Measurements from ENCODE around the gene HRG. TPM values are rescaled to one million over a fixed set of nuclear protein-coding genes. Genes with fewer than 3 reads are reported as not detected.

Gene HRG
- total RNA-seq, 2 experiments from 2014 or later, result not detected

DNA sequence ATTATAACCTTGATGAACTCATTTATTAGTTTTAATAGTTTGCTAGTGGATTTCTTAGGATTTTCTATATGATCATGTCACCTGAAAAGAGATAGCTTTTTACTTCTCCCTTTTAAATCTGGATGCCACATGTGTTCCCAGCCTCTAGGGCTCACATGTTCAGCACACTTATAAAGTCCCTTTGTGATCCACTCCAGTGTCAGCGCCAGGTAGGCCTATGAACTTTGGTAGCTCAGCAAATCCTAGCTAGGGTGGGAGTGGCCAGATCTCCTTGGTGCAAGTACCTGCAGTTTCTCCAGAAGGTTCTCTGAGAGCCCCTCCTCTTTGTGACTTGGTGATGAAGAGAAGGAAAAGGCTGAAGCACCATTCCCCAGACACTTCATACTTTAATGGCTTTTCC lies 17.0 kb upstream of the HRG start:
- no peaks in the 10 kb centered on the region for H3K79me2 ChIP-seq (ENCODE audit: insufficient read depth, low read depth, low read length)
- POLR2A ChIA-PET, result interaction anchor here (0.6 to 0.9 kb wide), 2 partner anchors 17 to 19 kb away, joined by 3 read pairs; no protein-coding TSS in a partner anchor
- no peaks in the 10 kb centered on the region for H3K36me3 ChIP-seq (ENCODE audit: insufficient read depth, low read length)
- H3K27ac ChIP-seq (ENCODE audit: low read depth, low read length, poor library complexity, severe bottlenecking), result no peak overlapping the region
- no peak for DNase-seq (ENCODE audit: low spot score)
- peak overlapping the region; percentile 23; the same call in 1 of the 2 replicates for H2AFZ ChIP-seq (ENCODE audit: low read length)
- no peaks in the 10 kb centered on the region for H3K9me2 ChIP-seq (ENCODE audit: insufficient read depth, low read length)
- no peaks in the 10 kb centered on the region for H3K9me3 ChIP-seq (ENCODE audit: low read length)
- intact Hi-C loops (cut with micrococcal nuclease; ENCODE audit: unreplicated experiment), result no loop called here
- TF ChIP-seq, protein P1, sequence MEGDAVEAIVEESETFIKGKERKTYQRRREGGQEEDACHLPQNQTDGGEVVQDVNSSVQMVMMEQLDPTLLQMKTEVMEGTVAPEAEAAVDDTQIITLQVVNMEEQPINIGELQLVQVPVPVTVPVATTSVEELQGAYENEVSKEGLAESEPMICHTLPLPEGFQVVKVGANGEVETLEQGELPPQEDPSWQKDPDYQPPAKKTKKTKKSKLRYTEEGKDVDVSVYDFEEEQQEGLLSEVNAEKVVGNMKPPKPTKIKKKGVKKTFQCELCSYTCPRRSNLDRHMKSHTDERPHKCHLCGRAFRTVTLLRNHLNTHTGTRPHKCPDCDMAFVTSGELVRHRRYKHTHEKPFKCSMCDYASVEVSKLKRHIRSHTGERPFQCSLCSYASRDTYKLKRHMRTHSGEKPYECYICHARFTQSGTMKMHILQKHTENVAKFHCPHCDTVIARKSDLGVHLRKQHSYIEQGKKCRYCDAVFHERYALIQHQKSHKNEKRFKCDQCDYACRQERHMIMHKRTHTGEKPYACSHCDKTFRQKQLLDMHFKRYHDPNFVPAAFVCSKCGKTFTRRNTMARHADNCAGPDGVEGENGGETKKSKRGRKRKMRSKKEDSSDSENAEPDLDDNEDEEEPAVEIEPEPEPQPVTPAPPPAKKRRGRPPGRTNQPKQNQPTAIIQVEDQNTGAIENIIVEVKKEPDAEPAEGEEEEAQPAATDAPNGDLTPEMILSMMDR (conservative IDR thresholded peaks at IDR 0.05; ENCODE audit: low read length), result no peak
- TF ChIP-seq EZH2phosphoT487 (IDR thresholded peaks at IDR 0.05; ENCODE audit: borderline replicate concordance, low read depth, low read length), result no peak
- H3K4me2 ChIP-seq (ENCODE audit: low read length), result no peak overlapping the region
- CTCF ChIA-PET (ENCODE audit: unreplicated experiment), result interaction anchor here (1.0 kb wide), 1 partner anchor 34 kb away, joined by 3 read pairs; no protein-coding TSS in a partner anchor
- H3K4me1 ChIP-seq (ENCODE audit: insufficient read depth, low read length, poor library complexity, severe bottlenecking), result peaks cover 25% of the 10 kb centered on the region
- H3K4me3 ChIP-seq (ENCODE audit: low read depth, low read length, poor library complexity, severe bottlenecking), result no peak overlapping the region
- H4K20me1 ChIP-seq (ENCODE audit: insufficient read depth, low read length), result no peaks in the 10 kb centered on the region
- BruUV-seq (replicated peaks), result no TSS peak

DNA sequence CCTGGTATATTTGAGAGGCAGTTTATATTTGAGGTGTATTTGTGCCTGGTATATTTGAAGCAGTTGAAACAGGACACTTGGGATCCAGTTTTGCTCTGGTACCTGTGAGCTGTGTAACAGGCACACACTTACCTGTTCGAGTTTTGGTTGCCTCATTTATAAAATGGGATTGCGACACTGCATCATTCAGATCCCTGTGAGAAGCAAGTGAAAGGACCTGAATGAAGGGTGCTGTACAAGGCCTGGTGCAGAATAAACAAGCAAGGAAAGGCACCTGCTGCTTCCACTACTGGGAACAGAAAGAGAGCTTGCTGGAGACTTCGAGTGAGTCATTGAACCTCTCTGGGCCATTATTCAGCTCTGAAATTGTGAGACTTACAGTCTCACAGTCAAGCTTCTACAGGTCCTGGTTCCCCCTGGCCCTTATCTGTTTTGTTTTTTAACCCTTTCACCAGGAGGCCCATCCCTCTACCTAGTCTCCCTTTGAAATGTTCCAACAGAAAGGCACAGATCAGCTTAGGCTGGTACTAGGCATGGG lies 14.1 kb upstream of the HRG start:
- Histone ChIP-seq H3K79me2 (ENCODE audit: insufficient read depth, low read depth, low read length) (no peaks in the 10 kb centered on the region), H3K9me3 (ENCODE audit: low read length) (no peaks in the 10 kb centered on the region; the same call in 1 of the 2 replicates), H3K36me3 (ENCODE audit: insufficient read depth, low read length) (no peaks in the 10 kb centered on the region), H4K20me1 (ENCODE audit: insufficient read depth, low read length) (no peaks in the 10 kb centered on the region), H3K9me2 (ENCODE audit: insufficient read depth, low read length) (no peaks in the 10 kb centered on the region), H3K27ac (ENCODE audit: low read depth, low read length, poor library complexity, severe bottlenecking) (no peak overlapping the region), H3K4me2 (ENCODE audit: low read length) (peak overlapping the region; percentile 86; the same call in 1 of the 2 replicates), H3K4me3 (ENCODE audit: low read depth, low read length, poor library complexity, severe bottlenecking) (no peak overlapping the region), H2AFZ (ENCODE audit: low read length) (no peak overlapping the region; the same call in 1 of the 2 replicates), H3K4me1 (ENCODE audit: insufficient read depth, low read length, poor library complexity, severe bottlenecking) (peaks cover 42% of the 10 kb centered on the region)
- ChIA-PET CTCF (ENCODE audit: unreplicated experiment) (no interaction called here), POLR2A (interaction anchor here (0.6 to 0.7 kb wide), 2 partner anchors 385 to 1561 kb away, joined by 3 to 4 read pairs; no protein-coding TSS in a partner anchor)
- DNase-seq (ENCODE audit: low spot score), result no peak
- BruUV-seq (replicated peaks), result no TSS peak
- no peak for TF ChIP-seq EZH2phosphoT487 (IDR thresholded peaks at IDR 0.05; ENCODE audit: borderline replicate concordance, low read depth, low read length)
- TF ChIP-seq, protein P1 (conservative IDR thresholded peaks at IDR 0.05; ENCODE audit: low read length), result no peak
- intact Hi-C loops (cut with micrococcal nuclease; ENCODE audit: unreplicated experiment), result no loop called here

DNA sequence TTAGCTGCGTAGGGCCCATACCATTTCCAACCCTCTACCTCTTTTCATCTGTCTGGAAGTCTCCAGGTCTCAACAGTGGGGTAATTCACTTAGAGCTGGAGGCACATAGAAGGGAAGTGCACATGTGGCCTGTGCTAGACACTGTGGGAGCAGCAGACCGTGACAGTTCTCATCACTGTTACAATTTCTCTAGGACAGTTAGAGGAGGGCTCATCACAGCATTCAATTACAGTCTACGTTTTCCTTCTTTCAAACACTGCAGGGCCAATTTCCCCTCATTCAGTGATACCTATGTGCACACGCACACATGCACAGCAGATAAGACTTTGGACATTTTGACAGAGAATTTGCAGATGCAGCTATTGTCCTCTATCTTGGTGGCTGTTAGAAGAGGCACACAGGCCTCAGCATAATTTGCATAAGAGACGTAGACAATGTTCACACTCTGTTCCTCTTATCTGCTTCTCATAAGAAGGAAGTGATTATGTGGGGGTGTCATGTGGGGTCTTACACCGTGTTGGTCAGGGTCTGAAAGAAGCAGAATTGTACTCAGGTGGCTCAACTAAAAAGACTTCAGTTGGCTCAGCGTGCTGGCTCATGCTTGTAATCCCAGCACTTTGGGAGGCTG lies 12.6 kb upstream of the HRG start:
- peak overlapping the region; percentile 36 for H3K4me3 ChIP-seq (ENCODE audit: low read depth, low read length, poor library complexity, severe bottlenecking)
- TF ChIP-seq, protein P1 (conservative IDR thresholded peaks at IDR 0.05; ENCODE audit: low read length), result no peak
- TF ChIP-seq EZH2phosphoT487 (IDR thresholded peaks at IDR 0.05; ENCODE audit: borderline replicate concordance, low read depth, low read length), result no peak
- no peaks in the 10 kb centered on the region for H3K9me2 ChIP-seq (ENCODE audit: insufficient read depth, low read length)
- ChIA-PET POLR2A (interaction anchor here (0.6 to 1.7 kb wide), 8 partner anchors 9 to 377 kb away, joined by 3 to 6 read pairs (median 4); no protein-coding TSS in a partner anchor), CTCF (ENCODE audit: unreplicated experiment) (interaction anchor here (0.7 to 1.3 kb wide), 2 partner anchors 36 to 38 kb away, joined by 3 to 4 read pairs; no protein-coding TSS in a partner anchor)
- H3K27ac ChIP-seq (ENCODE audit: low read depth, low read length, poor library complexity, severe bottlenecking), result peak overlapping the region; percentile 87
- peak overlapping the region; percentile 94 for H2AFZ ChIP-seq (ENCODE audit: low read length)
- BruUV-seq (replicated peaks), result no TSS peak
- DNase-seq (ENCODE audit: low spot score), result peak; percentile 90
- no peaks in the 10 kb centered on the region; the same call in 1 of the 2 replicates for H3K9me3 ChIP-seq (ENCODE audit: low read length)
- H3K4me2 ChIP-seq (ENCODE audit: low read length), result peak overlapping the region; percentile 86
- H4K20me1 ChIP-seq (ENCODE audit: insufficient read depth, low read length), result no peaks in the 10 kb centered on the region
- peaks cover 42% of the 10 kb centered on the region for H3K4me1 ChIP-seq (ENCODE audit: insufficient read depth, low read length, poor library complexity, severe bottlenecking)
- no peaks in the 10 kb centered on the region for H3K79me2 ChIP-seq (ENCODE audit: insufficient read depth, low read depth, low read length)
- intact Hi-C loops (cut with micrococcal nuclease; ENCODE audit: unreplicated experiment), result no loop called here
- H3K36me3 ChIP-seq (ENCODE audit: insufficient read depth, low read length), result no peaks in the 10 kb centered on the region

Data from OCI-LY7 (cell line).